NCI-H524 (cell line): Measurements from ENCODE around the gene SPEG.

Source experiments
- DNase-seq, 2 experiments: peaks; one replicate each; lab custom pipeline; 2025; lab: John Stamatoyannopoulos, UW

SPEG gene

DNA sequence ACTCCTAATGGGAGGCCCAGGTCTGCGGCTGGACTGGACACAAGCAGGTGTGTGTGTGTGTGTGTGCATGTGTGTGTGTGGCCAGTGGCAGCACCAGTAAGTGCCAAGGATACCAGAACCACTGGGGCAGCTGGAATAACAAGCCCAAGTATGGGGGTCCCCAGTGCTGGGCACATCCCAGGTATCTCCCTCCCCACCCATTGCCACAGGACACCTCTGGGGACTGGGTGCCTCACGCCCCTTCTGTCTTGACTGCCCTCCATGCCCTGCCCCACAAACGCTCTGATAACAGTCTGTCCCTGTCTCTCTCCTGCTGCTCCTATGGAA is 9.0 kb downstream of the SPEG start:
- DNase-seq, result no peak

GRCh38 chr2:219444566-219445091 is 10.0 kb downstream of the SPEG start:
- no peak for DNase-seq

- peak in 1 of 2 experiments; percentile 35 for DNase-seq
Observed at GRCh38 chr2:219445220-219445640, 10.6 kb downstream of the SPEG start.

GRCh38 chr2:219446101-219446504 is 11.5 kb downstream of the SPEG start:
- peak; percentile 24 to 70 for DNase-seq

- no peak for DNase-seq
Observed at GRCh38 chr2:219446689-219447088, 12.0 kb downstream of the SPEG start.

- DNase-seq, result no peak
Observed at GRCh38 chr2:219447242-219448098, 12.8 kb downstream of the SPEG start.

- DNase-seq, result no peak
Observed at GRCh38 chr2:219448099-219448775, 13.6 kb downstream of the SPEG start.

DNA sequence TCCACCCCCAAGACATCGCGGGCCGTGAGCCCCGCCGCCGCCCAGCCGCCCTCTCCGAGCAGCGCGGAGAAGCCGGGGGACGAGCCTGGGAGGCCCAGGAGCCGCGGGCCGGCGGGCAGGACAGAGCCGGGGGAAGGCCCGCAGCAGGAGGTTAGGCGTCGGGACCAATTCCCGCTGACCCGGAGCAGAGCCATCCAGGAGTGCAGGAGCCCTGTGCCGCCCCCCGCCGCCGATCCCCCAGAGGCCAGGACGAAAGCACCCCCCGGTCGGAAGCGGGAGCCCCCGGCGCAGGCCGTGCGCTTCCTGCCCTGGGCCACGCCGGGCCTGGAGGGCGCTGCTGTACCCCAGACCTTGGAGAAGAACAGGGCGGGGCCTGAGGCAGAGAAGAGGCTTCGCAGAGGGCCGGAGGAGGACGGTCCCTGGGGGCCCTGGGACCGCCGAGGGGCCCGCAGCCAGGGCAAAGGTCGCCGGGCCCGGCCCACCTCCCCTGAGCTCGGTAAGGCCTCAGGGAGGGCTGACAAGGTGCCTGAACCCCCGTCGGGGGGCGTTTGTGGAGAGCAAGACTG is 14.2 kb downstream of the SPEG start:
- no peak for DNase-seq

- no peak for DNase-seq
Observed at GRCh38 chr2:219449609-219450008, 15.0 kb downstream of the SPEG start.

GRCh38 chr2:219451661-219452360 is 17.2 kb downstream of the SPEG start:
- DNase-seq, result no peak

DNA sequence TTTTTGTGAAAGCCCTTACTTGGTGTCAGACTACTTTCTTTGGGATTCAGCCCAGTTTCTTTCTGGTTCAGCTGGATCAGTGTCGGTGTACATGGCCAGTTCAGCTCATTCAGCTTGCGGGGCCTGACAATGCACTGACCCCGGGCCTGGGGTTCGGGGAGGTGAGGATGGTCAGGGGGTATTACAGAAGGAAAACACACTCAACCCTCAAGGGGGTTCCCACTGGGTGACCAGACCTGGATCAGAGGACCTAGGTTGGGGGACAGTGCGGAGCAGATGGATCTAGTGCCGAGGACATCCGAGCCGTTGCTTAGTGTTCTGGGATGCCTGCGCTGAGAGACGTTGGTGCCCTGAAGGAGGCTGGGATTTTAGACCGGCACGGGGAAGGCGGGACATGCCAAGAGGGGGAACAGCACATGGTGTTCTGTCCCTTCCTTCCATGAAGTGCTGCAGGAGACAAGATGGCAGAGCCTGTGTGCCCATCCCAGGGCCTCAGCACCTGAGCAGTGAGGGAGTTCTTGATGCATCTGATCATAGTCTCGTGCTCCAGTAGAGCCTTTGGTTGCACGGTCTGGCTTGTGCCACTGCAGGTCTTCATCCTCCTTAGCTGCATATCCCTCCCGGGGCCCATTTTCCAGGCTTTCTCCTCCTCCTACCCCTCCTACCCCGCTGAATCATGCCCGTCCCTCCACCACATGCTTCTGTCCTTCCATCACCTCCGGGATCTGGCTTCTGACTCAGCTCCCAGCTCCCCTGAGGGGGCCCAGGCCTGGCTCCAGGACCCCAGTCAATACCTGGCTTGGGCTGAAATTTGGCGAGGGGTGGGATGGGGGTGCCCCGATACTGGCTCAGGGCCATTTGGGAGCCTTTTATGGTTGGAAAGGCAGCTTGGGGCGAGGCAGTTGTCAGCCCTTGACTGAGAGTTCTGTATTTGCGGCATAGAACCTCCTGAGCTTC is 18.0 kb downstream of the SPEG start:
- DNase-seq, result no peak

DNA sequence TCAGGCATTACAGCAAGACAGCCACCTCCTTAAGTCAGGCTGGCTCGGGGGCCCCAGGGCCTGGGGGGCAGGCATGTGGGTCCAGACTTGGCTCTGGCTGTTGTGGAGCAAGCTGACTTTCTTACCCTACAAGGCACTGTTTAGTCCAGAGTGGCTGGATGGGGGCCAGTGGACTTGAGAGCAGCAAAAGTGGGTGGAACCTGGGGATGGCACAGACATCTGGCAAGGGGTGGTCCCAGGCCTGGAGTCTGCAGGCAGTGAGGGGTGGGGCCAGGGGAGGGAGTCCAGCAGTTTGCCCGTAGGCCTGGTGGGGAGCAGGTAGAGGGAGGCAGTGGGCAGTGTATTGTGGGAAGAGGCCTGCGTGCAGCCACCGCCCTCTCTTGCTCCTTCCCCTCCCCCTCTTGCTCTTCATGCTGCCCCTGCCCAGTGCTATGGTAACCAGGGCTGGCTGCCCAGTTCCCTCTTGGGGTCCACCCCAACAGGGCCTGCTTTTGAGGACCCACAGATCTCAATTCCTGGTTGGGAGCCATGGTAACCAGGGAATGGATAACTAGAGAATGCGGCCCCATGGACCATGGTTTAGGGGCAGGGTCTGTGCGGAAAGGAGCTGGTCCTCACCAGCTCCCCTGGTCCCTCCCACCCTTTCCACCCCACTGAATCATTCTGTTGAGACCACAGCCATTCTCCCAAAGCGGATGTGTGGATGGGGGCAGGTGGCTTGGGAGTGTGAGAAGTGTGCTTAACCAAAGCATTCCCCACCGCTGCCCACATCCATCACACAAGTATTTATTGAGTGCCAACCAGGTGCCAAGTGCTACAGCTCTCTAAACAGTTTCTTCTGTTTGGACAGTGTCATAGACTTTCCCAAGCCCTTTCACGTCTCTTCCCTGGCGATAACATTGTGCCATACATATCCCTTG is 19.3 kb downstream of the SPEG start:
- peak; percentile 18 to 87 for DNase-seq

GRCh38 chr2:219455581-219455980 is 20.9 kb downstream of the SPEG start:
- no peak for DNase-seq

DNA sequence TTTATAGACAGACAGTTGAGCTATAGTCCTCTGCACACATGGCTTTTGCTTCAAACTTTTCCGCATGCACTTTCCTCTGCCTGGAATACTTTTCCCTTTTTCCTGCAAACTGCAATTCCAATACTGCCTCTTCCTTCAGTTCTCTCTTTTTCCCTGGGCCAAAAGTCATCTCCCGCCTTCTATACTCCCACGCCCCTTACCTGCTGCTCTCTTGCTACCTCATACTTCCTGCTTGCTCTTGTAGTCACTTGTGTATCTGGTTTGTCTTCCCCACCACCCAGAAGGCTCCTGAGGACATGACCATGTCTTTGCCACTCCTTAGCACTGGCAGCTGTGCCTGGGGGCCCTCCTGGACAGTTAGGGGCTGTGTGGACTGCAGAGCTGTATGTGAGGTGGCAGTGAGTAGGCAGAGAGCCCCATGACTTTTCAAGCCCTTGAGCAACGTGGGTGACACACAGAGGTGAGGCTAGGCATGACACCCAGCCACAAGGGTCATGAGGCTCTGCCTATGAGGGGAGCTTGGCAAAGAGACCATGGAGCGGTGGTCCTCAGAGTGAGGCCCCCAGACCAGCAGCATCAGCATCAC is 23.2 kb downstream of the SPEG start:
- peak; percentile 3 to 20 for DNase-seq

DNA sequence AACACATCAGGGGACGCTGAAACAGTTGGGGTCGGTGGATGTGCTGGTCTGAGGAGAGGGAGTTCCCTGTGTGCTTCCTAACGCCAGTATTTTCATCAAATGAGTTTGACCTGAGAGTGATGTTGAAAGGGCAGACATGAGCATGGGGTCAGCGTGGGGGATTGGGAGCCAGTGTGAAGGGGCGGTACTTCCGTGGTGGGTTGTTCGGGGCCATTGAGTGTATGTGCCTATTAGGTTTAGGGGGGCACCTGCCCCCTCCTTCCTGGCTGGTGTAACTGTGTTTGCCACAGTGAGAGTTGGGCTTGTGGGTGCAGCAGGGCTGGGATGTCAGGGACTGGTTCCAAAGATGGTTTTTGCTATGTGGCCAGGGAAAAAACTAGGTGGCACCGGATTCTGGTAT is 24.4 kb downstream of the SPEG start:
- no peak for DNase-seq

DNA sequence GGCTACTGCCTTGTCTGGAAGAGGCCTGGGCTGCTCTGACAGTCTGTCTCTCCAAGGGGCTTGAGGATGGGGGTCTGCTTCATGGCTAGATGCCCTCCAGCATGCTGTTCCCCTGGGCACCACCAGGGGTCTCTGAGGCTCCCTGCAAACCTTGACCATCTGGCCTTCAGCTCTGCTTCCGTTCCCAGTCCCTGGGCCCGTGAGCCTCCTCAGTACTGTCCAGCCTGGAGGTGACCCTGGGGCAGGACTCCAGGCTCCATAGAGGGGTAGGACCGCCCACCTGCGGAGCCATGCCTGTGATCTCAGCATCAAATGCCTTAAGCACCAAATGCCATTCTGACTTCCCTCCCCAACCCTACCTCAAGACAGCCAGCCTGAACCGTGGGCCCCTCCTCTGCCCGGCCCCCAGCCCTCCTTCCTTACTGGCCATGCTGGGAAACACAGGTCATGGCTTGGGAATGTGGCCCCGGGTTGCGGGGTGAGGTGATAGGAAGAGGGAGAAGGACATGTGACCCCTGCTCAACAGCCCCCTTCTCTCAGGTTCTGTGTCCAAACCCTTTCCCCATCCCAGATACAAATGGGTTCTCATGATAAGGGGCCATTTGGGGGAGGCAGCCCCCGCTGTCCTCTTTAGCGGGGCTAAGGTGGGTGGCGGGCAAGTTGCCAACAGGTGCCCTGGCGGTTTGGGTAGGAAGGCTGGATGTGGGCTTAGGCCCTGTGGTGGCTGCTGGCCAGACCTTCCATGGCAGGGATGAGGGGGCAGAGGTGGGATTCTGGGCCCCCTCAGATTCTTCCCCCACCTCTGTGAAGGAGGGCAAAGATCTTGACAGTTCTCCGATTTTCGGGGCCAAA is 25.0 kb downstream of the SPEG start:
- peak; percentile 21 to 55 for DNase-seq

GRCh38 chr2:219460424-219460926 is 25.8 kb downstream of the SPEG start:
- DNase-seq, result peak; percentile 54 to 80

GRCh38 chr2:219461047-219461514 is 26.4 kb downstream of the SPEG start:
- no peak for DNase-seq
